Kidney glomerular epithelial cell (primary cell): ENCODE data around the gene BAZ2A.
"Not testable (repeated sequence)": the region's sequence is repeated elsewhere in the genome, so short reads cannot be mapped to it uniquely, and the experiment has no call there.

Experiments
- DNase-seq: peaks from one replicate; lab custom pipeline; 2025; lab: John Stamatoyannopoulos, UW

BAZ2A gene

GRCh38 chr12:56593909-56594621 lies 36.1 kb downstream of the BAZ2A start:
- peak; percentile 82 for DNase-seq

GRCh38 chr12:56591961-56592360 lies 38.2 kb downstream of the BAZ2A start:
- peak; percentile 27 for DNase-seq

GRCh38 chr12:56591126-56591525 lies 39.0 kb downstream of the BAZ2A start:
- no peak for DNase-seq

GRCh38 chr12:56590237-56590830 lies 39.8 kb downstream of the BAZ2A start:
- no peak for DNase-seq

- DNase-seq, result no peak
Observed at GRCh38 chr12:56589783-56590182, 40.3 kb downstream of the BAZ2A start.

DNA sequence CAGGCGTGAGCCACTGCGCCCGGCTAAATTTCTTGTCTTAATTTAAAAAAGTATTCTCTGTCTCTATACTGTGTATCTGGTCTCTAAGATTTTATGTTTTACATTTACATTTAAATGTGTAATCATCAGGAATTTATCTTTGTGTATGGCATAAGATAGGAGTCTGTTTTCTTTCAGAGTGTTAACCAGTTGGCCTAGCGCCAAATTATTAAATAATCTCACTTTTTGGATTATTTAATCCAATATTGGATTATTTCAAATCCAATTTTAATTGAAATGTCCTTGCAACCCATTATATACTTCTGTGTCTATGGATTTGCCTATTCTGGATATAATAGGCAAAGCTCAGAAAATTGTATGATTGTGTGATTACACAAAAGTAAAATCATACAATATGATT lies 45.0 kb downstream of the BAZ2A start:
- no peak for DNase-seq

DNA sequence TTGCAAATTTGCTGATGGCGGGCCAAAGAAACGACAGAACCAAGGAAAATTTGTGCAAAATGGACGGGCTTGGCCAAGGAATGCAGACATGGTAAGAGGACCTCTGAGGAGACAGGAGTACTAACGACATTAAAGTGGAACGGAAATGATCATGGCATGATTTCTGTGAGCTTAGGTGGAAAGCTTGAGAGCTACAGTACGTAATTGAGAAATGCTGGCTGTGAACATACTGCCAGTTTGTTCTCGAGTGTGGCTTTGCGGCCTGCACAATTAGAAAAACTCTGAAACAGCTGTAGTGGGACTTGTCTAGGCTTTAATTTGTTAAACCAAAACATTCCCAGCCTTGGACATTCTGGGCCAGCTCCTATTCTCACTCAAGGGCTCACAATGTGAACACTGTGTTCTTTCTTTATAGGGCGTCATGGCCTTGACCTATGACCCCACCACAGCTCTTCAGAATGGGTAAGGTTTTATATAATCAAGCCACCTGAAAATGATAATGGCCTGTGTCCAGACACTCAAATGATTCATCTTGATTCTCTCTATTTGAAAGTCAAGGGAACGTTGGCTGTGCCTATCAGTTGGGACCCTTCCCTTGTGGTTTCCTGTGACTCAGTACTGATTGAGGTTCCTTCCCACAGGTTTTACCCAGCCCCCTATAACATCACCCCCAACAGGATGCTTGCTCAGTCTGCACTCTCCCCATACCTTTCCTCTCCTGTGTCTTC lies 48.5 kb downstream of the BAZ2A start:
- peak; percentile 5 for DNase-seq

DNA sequence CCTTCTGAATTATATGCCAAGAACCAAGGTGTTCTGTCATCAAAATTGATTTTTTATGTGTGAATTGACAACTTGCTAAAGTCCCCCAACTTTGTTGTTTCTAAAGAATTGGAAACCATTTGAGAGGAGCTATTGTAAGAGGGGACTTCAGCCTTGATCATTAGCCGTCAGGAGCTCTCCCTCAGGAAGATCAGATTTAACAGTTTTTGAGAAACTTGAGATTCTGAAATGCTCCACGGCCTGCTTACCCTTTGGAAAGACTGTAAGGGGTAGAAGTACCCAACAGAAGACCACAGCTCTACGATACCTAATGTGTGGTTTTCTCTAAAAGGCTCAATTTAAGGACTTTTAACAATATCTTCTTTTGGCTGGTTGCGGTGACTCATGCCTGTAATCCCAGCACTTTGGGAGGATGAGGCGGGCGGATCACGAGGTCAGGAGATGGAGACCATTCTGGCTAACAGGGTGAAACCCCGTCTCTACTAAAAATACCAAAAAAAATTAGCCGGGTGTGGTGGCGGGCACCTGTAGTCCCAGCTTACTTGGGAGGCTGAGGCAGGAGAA lies 51.1 kb downstream of the BAZ2A start:
- no peak for DNase-seq

DNA sequence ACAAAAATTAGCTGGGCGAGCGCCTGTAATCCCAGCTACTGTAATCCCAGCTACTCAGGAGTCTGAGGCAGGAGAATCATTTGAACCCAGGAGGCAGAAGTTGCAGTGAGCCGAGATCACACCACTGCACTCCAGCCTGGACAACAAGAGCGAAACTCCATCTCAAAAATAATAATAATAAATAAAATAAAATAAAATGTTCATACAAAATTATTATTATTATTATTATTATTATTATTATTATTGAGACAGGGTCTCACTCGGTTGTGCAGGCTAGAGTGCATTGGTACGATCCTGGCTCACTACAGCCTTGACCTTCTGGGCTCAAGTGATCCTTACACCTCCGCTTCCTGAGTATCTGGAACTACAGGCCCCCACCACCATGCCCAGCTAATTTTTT lies 52.9 kb downstream of the BAZ2A start:
- not testable (repeated sequence) for DNase-seq

DNA sequence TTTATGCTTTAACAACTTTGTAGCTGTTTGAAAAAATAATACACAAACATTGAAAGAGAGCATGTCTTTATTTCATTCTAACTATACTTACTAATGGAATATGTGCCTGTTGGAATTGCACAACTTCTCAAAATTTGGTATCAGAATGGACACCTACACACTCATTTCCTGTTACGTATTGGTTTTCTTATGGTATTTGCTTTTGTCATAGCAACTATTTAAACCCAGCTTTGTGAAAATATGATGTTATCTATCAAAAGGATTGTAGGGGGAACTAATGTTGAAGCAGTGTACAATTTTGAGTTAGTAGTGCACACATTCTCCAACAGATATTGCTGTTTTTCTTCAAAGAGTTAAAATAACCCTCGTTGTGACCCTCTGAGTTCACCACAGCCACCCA lies 55.9 kb downstream of the BAZ2A start:
- DNase-seq, result no peak

DNA sequence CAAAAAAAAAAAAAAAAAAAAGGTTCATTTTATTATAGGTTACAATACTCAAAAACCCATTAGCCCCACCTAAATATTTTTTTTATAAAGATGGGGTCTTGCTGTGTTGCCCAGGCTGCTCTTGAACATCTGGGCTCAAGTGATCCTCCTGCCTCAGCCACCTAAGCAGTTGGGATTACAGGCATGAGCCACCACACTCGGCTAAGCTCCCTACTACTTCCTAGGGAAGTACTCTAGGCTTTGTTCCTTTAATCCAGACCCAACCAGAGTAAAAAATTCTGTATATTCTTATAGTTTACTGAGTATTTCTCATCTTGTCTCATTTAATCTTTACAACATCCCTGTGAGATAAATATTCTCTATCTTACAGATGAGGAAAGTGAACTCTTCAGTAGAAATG lies 57.8 kb downstream of the BAZ2A start:
- no peak for DNase-seq

DNA sequence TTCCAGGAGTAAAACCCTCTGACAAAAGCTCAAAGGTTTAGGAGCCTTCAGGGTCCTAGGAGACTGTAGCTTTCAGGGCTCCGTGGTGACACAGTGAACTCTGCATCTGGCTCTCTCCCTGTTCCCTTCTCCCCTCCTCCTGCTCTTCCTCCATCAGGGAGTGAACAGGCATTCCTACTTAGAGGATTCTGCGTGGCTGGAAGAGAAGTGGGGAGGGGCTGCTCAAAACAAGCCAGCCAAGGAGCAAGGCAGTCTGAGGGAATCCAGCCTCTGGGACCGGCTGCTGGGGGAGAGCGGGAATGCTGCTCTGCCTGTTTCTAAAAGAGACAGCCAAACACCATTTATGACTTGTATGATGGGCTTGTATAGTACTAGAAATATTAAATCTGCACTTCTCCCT lies 59.0 kb downstream of the BAZ2A start:
- DNase-seq, result no peak

DNA sequence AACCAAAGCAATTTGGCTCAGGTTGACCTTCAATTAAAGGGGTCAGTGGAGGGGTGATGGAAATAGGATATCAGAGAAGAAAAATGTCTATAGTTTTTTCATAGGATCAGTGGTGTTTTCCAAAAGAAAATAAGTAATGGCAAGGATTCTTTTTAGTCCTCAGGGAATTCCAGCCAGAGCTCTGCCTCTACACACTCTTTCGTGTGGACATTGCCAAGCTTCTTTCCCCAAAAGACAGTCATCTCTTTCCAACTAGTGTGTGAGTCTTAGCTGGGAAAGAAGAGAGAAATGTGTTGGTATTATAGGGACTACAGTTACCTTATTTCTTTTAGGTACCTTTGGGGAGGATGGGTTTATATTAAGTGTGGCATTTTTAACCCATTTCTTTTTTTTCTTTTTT lies 62.0 kb downstream of the BAZ2A start:
- no peak for DNase-seq

DNA sequence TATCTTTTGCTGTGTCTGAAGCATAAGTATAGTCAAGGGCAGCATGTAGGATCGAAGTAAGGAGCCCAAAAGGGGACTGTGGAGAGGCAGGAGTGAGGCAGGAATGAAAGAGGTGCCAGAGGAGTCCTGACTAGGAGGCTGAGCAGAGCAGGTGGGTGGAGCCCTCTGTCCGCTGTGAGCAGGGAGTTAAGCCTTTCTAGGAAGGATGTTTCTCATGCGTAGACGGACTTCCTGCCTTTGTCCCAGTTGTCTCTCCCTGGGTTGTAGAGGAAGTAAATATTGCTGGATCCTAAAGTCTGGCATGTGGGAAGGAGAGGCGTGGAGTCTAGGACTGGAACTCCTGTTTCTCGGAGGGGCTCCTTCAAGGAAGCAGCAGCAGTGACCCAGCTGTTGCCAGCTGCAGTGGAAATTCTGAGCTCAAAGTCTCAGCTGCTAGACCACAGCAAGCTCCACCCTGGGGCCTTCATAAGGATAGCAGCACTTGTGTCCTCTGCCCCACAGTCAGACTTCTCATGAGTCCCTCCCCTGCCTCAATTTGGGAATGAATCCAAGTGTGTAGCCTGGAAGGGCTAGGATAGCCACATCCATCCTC lies 64.5 kb downstream of the BAZ2A start:
- DNase-seq, result peak; percentile 31

DNA sequence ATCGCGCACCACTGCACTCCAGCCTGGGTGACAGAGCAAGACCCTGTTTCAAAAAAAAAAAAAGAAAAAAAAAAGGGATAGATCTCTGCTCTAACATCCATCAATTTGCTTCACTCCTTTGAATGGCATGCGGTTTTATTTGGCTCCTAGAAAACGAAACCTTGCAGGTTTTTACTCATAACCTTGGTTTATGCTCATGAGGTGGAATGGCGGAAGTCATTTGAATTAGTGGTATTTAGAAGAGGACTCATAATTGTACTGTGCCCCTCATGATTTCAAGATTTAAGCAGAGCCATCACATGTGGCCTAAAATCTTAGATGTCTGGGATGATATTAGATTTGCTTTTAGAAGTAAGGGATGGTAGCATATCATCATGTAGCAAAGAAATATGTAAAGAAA lies 79.1 kb downstream of the BAZ2A start:
- no peak for DNase-seq

- no peak for DNase-seq
Observed at GRCh38 chr12:56546680-56547079, 83.4 kb downstream of the BAZ2A start.
